ENCODE measurements around the gene CYFIP1.

DNA sequence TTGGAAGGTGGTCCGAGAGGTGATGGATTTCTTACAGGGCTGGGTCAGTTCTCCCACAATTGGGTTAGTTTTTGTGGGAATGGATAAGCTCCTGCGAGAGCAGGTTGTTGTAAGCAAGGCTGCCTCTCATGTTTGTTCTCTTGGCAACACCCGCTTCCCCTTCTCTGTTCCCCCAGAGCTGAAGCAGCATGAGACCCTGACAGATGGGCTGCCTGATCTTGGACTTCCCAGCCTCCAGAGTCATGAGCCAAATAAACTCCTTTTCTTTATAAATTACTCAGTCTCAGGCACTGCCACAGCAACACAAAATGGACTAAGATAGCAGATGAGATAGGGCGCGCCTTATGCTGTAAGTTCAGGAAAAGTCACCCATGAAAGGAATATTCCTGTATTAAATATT lies 103.1 kb downstream of the CYFIP1 start:
- TF ChIP-seq GATA2 (IDR thresholded peaks at IDR 0.05; ENCODE audit: low read depth, low read length), result no peak
- TF ChIP-seq GATA3 (IDR thresholded peaks at IDR 0.05; ENCODE audit: low read depth, low read length), result no peak
